ENCODE results near the gene CABCOCO1.

DNA sequence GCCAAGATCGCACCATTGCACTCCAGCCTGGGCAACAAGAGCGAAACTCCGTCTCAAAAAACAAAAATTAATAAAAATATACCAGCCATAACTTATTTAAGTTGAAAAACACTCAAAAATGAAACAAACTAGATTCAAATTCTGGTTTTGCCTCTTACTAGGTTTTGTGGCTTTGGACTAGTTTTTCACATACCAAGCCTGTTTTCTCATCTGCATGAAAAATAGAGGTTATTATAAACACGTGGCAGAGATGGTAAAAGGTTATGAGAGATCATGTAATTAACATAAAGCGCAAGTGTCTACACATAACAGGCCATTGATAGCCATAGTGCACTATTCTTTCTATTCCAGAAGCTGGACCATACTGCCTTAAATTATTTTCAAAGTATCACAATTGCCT lies 35.5 kb upstream of the CABCOCO1 start:
- TF ChIP-seq CTCF (conservative IDR thresholded peaks at IDR 0.05 in 1 of 2, IDR thresholded peaks at IDR 0.05 in 1 of 2; ENCODE audit: extremely low read depth in 1 of 2, insufficient read depth in 1 of 2, low read depth in 1 of 2, low read length in 2 of 2) (no peak), EZH2 (IDR thresholded peaks at IDR 0.05; ENCODE audit: borderline replicate concordance, low read length) (no peak)

All from mammary epithelial cell (primary cell).